Measurements from ENCODE around the gene RNF225.
A peak's percentile ranks its signal among the peaks of the same experiment; 100 is the strongest.
"Not testable (repeated sequence)": the region's sequence is repeated elsewhere in the genome, so short reads cannot be mapped to it uniquely, and the experiment has no call there.

RNF225 gene

GRCh38 chr19:58395220-58395978 lies at the start of gene RNF225:
RNF225 (plus strand) TSS chr19:58395656; CDS start chr19:58396090, 434 bp downstream.
- H3K4me3 ChIP-seq (ENCODE audit: low read length), result peak within 1 kb of the TSS; percentile 69
- no peak for TF ChIP-seq CTCF (IDR thresholded peaks at IDR 0.05; ENCODE audit: insufficient read depth, low read depth, low read length, missing control alignments)
- DNase-seq (ENCODE audit: low read depth), result peak; percentile 94

GRCh38 chr19:58346961-58347929 lies 48.2 kb upstream of the RNF225 start:
- peak overlapping the region; percentile 52 for H3K4me3 ChIP-seq (ENCODE audit: low read length)
- DNase-seq (ENCODE audit: low read depth), result peak; percentile 61

GRCh38 chr19:58348080-58348479 lies 47.4 kb upstream of the RNF225 start:
- not testable (repeated sequence) for DNase-seq (ENCODE audit: low read depth)
- peak overlapping the region; percentile 52 for H3K4me3 ChIP-seq (ENCODE audit: low read length)

More at GRCh38 chr19:58346961-58347929, 48.2 kb upstream of the RNF225 start:
- TF ChIP-seq CTCF (IDR thresholded peaks at IDR 0.05; ENCODE audit: insufficient read depth, low read depth, low read length, missing control alignments), result no peak

- H3K4me3 ChIP-seq (ENCODE audit: low read length), result no peak overlapping the region
These were observed 45.9 kb upstream of the RNF225 start for GRCh38 chr19:58349590-58349989.

GRCh38 chr19:58350001-58350861 lies 45.2 kb upstream of the RNF225 start:
- H3K4me3 ChIP-seq (ENCODE audit: low read length), result no peak overlapping the region
- DNase-seq (ENCODE audit: low read depth), result no peak
- TF ChIP-seq CTCF (IDR thresholded peaks at IDR 0.05; ENCODE audit: insufficient read depth, low read depth, low read length, missing control alignments), result no peak

More at GRCh38 chr19:58349590-58349989, 45.9 kb upstream of the RNF225 start:
- no peak for DNase-seq (ENCODE audit: low read depth)
- TF ChIP-seq CTCF (IDR thresholded peaks at IDR 0.05; ENCODE audit: insufficient read depth, low read depth, low read length, missing control alignments), result no peak

- no peak for TF ChIP-seq CTCF (IDR thresholded peaks at IDR 0.05; ENCODE audit: insufficient read depth, low read depth, low read length, missing control alignments)
- no peak for DNase-seq (ENCODE audit: low read depth)
- H3K4me3 ChIP-seq (ENCODE audit: low read length), result no peak overlapping the region
These were observed 44.4 kb upstream of the RNF225 start for GRCh38 chr19:58350871-58351557.

Measured in epithelial cell of esophagus (primary cell).